Stimulated activated CD8-positive, alpha-beta memory T cell treated with anti-CD3 and anti-CD28 coated beads, Interleukin-7, amount 100 ng/mL, for 24 hours (primary cell): ENCODE measurements around the gene MTREX.

Experiments used
- DNase-seq: peaks from one replicate; pipeline ENCODE4 v3.0.0-alpha.2; 2020; ENCODE audit warnings: low read depth

Gene MTREX

DNA sequence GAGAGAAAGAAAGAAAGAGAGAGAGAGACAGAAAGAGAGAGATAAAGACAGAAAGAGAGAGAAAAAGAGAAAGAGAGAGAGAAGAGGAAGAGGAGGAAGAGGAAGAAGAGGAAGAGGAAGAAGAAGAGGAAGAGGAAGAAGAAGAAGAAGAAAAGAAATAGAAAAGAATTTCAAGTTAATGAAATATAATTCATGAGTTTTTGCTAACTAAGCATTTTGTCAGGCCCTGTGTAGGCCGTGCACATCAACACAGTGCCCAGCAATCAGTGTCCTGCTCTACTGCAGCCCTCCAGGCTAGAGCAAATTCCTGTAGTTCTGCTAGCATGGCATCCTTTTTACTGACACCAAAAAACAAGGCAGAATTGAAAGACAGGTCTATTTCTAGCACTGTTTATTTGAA is 164.9 kb downstream of the MTREX start:
- no peak for DNase-seq
